Suprapubic skin (tissue), 4 donors: ENCODE measurements around the gene CAPN13.

Experiments used
- EP300 ChIP-seq: sonication (generic); formaldehyde crosslinking; IDR thresholded peaks from one replicate; pipeline ENCODE4 v1.6.1; 2017; ENCODE audit warnings: antibody characterized with exemption
- POLR2AphosphoS5 ChIP-seq, 3 donors: sonication (generic); formaldehyde crosslinking; IDR thresholded peaks; one replicate each; pipeline ENCODE4 v1.6.1; 2017; ENCODE audit warnings: antibody characterized with exemption in 3 of 3

GRCh38 chr2:30765191-30765590 lies 42.1 kb downstream of the CAPN13 start:
- no peak for TF ChIP-seq POLR2AphosphoS5 (IDR thresholded peaks at IDR 0.05)
- TF ChIP-seq EP300, result no peak
